GM18519 (cell line): ENCODE data around the gene EDC3.
"Not testable (repeated sequence)": the region's sequence is repeated elsewhere in the genome, so short reads cannot be mapped to it uniquely, and the experiment has no call there.

Source experiments
- ATAC-seq: cut with Tn5 transposase; IDR thresholded peaks from one replicate; pipeline ENCODE4 v1.9.1; 2021; ENCODE audit warnings: mild to moderate bottlenecking, moderate library complexity; ENCODE audit not compliant: unreplicated experiment, low FRiP score

EDC3 gene

DNA sequence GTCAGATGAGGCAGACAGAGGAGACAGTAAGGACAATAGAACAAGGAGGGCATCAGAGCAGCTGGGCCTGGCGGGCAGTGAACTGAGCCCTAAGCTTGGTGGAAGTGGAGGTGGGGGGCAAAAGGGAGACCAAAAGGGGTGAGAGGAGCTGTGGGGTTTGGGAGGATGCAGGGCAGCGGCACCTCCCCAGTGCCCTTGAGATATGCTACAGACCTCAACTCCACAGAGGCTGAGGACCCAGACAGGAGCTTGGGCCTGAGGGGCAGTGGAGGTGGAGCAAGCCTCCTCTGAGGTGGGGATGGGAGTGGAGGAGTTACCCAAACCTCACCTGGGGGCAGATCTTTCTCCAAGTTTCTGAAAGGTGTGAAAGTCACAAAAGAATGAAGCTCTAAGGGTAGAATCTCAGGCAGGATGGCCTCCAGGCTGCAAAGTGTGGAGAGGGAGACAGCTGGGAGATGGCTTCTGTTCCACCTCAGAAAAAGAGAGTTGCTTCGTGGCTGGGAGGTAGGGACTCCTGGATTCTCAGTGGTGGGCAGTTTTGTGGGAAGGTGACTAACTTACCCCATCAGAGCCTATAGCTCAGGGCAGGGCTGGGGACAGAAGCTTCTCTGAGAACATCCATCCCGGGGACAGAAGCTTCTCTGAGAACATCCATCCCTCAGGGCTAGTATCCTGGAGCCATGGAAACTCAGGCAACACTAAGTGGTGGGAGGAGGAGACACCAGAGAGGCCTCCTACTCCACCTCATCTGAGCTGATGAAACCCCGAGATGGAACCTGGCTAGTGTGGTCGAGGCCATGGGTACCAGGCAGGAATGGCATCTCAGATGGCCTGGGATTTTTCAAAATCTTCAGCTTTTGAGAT is 82.5 kb downstream of the EDC3 start:
- ATAC-seq, result no peak

DNA sequence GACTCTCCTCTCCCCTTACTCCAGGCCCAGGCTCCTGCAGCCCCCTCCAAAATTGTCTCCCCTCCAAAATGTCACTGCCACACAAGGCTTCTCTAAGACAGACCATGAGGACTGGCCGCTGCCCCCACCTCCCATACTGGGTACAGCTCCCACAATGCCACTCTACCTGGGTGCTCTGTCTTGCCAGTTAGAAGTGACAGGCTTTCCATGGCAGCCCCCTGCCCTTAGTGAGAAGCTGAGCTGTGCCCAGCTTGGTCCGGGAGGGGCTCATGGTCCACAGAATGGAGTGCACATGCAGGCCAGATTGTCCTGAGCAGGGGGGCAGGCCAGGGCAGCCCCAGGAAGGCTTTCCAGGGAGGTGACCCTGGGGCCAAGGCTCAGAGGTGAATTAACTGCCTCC is 83.1 kb downstream of the EDC3 start:
- no peak for ATAC-seq

DNA sequence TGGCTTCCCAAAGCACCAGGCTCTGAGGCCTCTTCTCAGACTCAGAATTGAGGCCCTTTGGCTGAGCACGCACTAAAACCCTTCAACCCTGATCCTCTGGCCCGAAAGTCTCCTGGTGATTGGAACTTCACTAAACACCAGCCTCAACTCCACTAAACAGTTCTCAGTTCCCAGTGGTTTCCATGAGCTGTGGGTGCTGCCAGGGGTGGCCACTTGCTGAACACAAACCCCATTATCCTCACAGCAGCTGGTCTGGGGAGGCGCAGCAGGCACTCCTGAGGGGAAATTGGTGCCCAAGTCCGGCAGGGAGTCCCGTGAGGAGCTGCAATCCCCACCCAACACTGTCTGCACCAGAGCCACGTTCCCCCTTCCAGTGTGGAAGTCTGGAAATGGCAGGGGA is 84.0 kb downstream of the EDC3 start:
- ATAC-seq, result no peak

DNA sequence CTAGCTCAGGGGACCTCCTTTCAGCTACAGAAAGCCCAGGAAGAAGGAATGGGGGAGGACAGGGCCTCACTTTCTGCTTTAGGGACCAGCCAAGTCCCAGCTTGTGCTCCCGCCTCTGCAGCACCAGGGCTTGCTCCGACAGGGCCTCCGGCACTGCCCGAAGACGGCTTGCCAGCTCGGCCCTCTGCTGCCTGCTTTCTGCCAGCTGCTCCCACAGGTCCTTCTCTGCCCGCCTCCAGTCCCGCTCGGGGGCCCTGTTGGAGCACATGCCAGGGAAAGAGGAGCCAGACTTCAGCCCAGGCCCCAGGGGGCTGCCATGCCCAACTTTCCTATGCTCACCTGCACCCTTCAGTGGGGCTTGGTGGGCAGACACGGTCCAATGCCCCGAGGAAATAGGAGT is 84.5 kb downstream of the EDC3 start:
- ATAC-seq, result no peak

DNA sequence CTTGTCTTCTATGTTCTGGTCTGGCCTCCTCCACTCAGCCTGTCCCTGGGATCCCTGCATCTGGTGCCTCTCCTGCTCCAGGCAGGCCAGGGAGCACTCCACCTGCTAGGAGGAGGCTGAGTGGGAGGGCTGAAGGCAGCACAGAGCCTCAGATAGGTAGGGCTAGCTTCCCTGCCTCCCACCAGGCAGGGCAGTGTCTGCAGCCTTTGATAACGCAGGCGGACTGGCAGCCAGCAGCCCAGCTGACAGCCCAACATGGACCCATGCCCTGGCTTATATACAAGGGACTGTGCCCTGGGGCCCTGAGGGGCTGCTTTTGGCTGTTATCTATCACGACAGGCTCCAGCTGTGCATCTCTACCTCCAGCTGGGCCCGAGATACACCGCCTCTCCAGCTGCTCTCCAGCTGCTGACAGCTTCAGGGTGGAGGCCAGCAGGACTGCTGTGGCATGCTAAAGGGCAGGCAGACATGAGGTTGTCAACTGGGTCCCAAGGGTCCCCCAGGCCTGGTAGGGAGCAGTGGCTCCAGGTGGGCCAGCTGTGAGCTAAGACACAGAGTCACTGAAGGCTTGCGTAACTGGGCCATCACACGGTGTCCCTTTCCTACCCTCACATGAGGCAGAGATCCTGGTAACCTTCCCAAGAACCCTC is 85.4 kb downstream of the EDC3 start:
- ATAC-seq, result no peak

DNA sequence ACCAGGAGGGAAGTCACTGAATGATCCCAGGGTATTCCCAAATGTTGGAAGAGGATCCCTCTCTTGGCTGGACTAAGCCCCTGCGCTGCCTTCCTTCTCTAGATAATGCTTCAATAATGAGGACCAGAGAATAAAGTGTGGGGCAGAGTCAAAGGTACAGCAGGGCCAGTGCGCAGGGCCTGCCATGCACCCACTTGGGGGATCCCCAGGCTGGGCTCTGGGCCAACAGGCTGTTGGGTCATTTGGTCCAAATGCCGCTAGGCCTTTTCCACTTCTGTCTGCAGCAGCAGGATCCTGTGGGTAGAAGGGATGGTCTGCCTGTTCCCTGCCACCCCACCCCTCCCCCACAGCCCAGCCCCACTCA is 85.9 kb downstream of the EDC3 start:
- no peak for ATAC-seq

DNA sequence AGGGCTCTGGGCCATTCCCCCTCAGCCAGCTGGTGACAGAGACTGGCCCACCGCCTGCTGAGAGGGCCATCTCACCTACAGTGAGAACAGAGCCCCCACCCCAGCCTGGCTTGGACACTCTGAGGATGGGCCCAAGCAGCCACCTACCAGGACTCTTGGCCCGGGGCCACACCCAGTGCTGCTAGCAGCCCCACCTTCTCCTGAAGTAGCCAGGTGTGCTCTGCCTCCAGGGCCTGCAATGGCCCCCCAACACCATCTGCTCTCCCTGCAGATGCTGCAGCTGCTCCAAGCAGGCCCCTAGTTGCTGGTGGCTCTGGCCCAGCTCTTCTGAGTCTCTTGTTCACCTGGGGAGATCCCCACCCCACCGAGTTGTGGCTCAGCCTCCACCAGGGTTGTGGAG is 87.0 kb downstream of the EDC3 start:
- ATAC-seq, result no peak

DNA sequence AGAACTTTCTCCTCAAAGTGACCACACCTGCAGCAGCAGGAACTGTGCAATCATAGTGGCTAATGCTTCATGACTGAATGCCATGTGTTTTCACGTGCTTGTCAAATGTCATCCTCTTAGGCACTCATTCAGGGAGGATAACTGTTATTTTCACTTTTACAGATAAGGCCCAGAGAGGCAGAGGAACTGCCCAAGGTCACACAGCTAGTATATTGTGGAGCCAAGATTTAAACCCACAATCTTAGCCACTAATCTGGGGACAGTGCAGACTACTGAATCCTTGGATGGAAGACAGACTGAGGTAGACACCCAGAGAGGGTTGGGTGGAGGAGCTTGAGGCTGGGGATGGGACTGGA is 90.1 kb downstream of the EDC3 start:
- ATAC-seq, result no peak

DNA sequence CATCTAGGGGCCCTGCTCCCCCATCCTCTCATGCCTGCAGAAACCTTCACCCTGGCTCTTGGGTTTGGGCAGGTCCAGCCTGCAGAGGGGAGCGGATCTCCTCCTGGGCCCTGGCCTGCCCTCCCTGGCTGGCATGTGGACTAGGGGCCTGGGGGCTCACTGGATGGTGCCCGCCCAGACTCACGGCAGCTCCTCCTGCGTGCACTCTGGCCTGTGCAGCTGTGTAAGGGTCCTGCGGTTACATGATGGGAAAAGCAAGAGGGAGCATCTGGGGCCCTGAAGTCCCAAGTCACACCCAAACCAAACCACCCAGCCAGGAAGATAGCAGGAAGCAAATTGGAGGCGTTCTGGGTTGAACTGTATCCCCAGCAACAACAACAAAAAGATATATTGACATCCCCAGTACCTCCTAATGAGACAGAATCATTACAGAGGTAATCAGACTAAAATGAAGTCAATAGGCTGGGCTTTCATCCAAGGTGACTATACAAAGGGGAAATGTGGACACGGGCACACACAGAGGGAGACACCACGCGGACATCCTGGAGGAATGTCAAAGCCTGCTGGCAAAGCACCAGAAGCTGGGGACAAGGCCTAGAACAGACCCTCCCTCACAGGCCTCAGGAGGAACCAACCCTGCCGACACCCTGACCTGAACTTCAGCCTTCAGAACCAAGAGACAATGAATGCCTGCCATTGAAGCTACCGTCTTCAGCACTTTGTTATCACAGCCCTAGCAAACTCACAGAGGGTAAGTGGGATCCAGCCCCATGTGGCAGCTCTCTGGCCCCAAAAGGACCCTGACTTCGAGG is 90.6 kb downstream of the EDC3 start:
- ATAC-seq, result no peak

DNA sequence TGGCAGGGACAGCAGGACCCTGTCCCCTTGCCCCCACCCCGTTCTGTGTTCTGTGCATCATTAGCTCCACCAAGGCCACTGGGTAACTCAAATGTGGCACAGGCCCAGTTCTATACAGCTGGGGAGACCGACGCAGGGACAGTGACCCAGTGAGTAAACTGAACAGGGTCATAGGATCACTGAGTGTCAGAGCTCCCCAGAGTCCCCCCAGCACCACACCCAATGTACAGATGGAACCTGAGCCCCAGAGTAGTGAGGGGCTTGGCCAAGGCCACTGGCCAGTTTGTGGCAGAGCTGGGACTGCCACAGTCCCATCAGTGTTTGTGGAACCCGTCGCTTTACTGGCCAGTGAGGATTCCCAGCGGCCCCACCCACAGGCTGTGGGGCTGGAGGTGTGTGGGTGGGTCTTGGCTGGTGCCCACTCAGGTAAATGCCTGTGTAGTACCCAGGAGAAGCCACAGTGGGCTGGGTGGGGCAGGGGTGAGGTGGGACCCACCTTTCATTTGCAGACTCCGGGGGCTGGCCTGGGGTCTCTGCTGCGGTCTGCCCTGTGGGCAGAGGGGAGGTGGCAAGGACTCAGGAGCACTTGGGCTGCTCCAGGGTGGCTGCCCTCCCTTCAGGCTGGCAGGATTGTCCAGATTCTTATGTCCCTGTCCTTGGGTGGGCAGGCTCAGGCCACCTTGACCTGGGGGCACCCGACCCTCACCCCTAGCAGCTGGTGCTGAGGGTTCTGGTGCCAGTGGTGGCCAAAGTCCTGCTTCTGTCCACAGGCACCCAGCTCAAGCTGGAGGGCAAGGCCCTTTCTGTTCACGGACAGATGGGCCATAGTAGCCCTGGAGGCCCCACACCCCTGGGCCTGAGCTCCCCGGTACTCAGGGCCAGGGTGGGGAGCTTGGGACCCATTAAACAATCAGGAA is 91.8 kb downstream of the EDC3 start:
- no peak for ATAC-seq

DNA sequence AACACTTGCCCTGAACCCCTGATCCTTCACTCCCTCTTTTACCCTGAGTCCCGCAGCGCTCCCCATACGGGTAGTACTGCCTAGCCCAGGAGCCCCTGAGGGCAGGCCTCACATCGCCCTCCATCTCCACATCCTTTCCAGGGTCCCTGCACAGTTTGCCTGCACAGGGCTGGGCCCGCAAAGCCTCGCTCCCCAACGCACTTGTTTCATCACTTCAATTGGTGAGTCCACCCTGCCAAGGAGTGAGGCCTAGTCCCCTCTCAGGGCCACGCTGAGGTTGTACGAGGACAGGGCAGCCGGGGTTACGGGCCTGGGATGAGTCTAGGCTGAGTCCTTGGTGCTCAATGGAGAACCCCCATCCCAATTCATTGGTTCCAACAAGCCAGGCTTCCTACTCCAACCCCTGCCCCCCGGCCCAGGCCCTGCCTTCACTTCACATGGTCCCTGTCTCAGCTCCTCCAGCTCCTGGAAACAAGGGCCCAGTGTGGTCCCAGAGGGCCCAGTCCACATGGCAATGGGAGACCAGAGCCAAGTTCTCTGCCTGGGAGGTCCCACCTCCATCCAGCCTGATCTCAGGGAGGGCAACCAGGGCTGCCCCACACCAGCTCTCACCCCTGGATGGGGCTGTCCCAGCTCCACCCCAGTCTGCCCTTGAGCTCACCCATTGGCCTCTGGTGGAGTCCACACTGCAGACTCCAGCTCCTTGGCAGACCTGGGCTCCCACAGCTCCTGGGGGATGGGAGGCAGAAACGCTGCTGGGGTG is 92.6 kb downstream of the EDC3 start:
- ATAC-seq, result no peak

DNA sequence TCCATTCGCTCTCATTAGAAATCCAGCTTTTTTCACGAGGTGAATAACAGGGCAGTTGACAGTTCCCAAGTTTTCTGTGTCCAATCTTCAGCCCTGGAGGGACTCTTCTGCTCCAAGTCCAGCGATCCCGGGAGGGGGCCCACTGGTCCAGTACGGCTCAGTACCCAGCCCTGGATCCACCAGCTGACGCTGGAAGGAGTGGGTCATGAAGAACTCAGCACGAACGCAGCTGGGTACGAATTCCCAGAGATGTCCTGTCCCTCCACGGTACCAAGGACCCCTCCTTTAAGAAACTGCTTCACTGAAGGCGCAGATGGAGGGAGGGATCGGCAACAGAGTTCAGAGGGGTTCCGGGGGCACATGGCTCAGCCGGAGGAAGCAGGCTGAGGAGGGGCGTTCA is 96.7 kb downstream of the EDC3 start:
- no peak for ATAC-seq

DNA sequence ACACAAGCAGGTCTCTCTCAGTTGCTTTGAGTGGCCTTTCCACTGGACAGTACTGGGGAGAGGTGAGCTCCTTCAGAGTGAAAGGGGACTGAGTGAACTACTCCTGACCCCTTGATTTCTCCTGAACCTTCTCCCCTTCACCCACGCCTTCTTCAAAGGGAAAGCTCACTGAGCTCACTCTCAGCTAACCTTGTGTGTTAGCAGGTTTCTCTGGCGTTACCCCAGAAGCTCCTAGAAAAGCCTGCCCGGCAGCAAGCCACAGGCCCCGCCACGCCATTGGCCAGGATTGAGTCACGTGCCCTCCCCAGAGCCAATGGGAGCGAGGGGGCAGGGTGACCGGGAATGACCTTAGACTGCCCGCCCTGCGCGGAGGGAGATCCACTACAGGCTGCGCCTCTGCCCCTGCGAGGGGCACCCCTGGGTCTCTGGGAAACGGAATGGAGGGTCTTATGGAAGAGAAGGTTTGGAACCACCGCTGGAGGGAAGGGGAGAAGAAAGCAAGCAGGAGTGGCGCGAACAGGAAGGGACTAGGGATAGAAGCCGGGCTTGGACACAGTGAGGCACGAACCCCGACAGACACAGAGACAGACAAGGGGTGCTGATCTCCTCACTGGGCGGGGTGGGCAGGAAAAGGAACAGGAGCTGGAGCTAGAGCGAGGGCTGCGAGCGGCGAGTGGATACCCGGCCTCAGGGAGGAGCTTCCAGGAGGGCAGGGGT is 97.5 kb downstream of the EDC3 start:
- peak; percentile 71 for ATAC-seq

DNA sequence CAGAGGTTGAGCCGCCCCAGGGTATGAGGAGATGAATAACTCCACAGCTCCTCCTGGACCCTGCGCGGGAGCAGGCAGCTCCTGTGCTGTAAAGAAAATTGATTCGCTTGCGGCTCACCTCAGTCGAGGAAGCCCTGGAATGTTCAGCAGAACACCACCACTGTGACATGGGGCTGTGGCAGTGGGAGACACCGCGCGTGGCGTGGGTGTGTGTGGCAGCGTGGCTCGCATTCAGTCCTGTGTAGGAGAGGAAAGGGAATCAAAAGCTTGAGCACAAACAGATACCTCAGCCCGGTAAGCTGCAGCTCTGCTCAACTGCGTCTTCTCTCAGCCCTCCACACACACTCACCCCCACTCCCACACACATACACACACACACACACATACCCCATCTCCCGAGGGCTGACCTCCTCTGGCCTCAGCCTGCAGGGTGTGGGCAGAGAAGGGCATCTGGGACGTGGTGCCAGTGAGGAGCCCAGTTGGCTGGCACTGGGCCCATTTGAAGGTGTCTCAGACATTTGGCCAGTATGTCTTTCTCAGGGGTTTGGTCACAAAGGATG is 98.6 kb downstream of the EDC3 start:
- not testable (repeated sequence) for ATAC-seq

DNA sequence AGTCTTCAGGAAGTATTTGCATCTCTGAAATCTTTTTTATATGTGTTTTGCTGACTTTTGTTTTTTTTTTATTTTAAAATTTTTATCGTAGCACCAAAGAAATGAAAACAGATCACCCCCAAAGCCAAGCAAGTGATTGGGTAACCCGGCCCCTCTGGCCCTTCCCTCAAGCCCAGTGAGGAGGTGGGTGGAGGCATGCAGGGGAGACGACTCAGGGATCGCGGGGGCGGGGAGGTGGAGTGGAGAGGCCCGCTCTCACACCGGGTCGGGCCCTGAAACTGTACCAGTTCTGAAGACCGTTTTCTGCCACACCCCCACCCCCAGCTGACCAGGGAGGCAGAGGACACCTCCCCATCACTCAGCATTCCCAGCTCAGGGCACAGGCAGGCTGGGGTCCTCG is 99.1 kb downstream of the EDC3 start:
- not testable (repeated sequence) for ATAC-seq

DNA sequence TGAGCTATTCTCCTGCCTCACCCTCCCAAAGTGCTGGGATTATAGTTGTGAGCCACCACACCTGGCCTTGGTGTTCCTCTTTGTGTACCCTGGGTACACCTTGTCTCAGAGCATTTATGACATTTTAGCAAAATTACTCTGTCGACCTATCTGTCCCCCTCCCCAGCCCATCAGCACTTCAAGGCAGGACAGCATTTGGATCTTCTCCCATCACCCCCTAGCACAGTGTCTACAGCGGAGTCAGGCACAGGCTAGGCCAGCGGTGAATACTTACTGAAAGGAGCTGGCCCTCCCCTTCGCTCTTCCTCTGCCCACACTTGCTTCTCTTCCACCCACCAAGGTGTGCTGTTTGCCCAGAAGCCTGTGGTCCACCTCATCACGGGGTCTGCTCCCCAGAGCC is 100.6 kb downstream of the EDC3 start:
- no peak for ATAC-seq

DNA sequence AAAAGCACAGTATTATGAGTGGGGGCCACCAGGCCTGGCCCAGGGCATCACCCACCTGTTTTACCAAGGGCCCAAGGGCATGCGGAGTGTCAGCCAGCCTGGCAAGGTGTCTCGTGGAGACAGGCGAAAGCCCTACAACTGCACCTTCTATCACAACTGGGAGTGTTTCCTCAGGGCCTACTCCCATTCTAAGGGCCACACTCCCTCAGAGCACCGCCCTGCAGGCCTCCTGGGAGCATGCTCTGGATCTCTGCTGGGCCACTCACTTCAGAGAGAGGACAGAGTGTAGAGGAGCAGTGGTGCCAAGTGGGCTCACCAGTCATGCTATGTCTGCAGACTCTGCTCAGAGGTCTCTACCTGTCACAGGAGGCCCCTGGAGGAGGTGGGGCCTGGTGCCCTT is 101.4 kb downstream of the EDC3 start:
- no peak for ATAC-seq

DNA sequence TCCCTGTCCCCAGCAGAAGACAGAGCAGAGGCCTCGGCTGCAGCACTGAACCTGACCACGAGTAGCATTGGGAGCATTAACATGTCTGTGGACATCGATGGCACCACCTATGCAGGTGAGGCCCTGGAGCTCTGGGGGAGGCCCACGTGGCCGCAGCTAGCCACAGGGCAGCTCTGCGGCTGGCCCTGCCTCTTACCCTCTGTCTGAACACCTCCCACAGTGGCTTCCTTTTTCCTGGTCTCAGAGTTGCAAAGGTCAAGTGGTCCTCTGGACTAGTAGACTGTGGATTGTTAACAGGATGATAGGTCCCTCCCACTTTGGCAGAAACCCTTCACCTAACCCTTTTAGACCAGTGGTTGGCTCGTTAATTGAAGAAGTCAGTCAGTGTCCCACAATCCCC is 102.7 kb downstream of the EDC3 start:
- no peak for ATAC-seq

DNA sequence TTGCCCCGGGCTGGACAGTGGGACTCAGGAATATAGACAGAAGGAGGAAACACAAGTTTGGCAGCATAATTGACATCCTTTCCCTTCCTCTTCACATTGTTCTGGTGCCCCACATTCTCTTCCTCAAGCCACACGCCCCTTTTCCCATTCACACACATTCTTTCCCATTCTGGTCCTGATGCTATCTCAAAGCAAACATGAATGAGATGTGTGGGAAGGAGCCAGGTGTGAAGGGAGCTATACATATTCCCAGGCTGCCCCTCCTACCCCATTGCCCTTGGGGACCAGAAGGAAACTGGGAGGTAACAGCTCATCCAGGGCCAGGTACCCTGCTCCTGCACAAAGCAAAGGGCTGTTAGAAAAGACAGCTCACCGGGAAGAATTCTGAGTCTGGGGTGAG is 103.6 kb downstream of the EDC3 start:
- ATAC-seq, result no peak
